ENCODE results near the gene ASB1.
"Not testable (repeated sequence)": the region's sequence is repeated elsewhere in the genome, so short reads cannot be mapped to it uniquely, and the experiment has no call there.

The ASB1 gene

GRCh38 chr2:238424313-238424700, 2.4 kb upstream of the ASB1 start:
- DNase-seq = no peak

GRCh38 chr2:238425505-238425978, 1.2 kb upstream of the ASB1 start:
- DNase-seq = no peak

GRCh38 chr2:238425979-238426567, 654 bp upstream of the ASB1 start:
- peak; percentile 50 for DNase-seq

GRCh38 chr2:238427435-238428162, 872 bp downstream of the ASB1 start:
- no peak for DNase-seq

- no peak for DNase-seq
Observed at GRCh38 chr2:238428866-238429265, 2.1 kb downstream of the ASB1 start.

GRCh38 chr2:238430781-238431180, 4.1 kb downstream of the ASB1 start:
- DNase-seq = no peak

- no peak for DNase-seq
Observed at GRCh38 chr2:238431456-238431855, 4.7 kb downstream of the ASB1 start.

- DNase-seq = no peak
Observed at GRCh38 chr2:238433300-238433915, 6.7 kb downstream of the ASB1 start.

- DNase-seq = no peak
Observed at GRCh38 chr2:238433941-238434845, 7.5 kb downstream of the ASB1 start.

- DNase-seq = no peak
Observed at GRCh38 chr2:238434846-238435751, 8.4 kb downstream of the ASB1 start.

GRCh38 chr2:238435752-238436096, 9.0 kb downstream of the ASB1 start:
- DNase-seq = no peak

GRCh38 chr2:238438856-238439849, 12.4 kb downstream of the ASB1 start:
- DNase-seq = peak; percentile 94

- no peak for DNase-seq
Observed at GRCh38 chr2:238439917-238440316, 13.2 kb downstream of the ASB1 start.

- DNase-seq = no peak
Observed at GRCh38 chr2:238440331-238440730, 13.6 kb downstream of the ASB1 start.

- no peak for DNase-seq
Observed at GRCh38 chr2:238440767-238441166, 14.0 kb downstream of the ASB1 start.

GRCh38 chr2:238441262-238442114, 14.8 kb downstream of the ASB1 start:
- no peak for DNase-seq

GRCh38 chr2:238442257-238442656, 15.5 kb downstream of the ASB1 start:
- not testable (repeated sequence) for DNase-seq

GRCh38 chr2:238444242-238444641, 17.5 kb downstream of the ASB1 start:
- no peak for DNase-seq

GRCh38 chr2:238445409-238446190, 18.9 kb downstream of the ASB1 start:
- DNase-seq = no peak

Data from kidney glomerular epithelial cell (primary cell).